DND-41 (cell line): ENCODE measurements around the gene ZBTB1.

Experiments
- EZH2 ChIP-seq: IDR thresholded peaks from 3 replicates; pipeline ENCODE4 v1.6.1; 2012; ENCODE audit warnings: borderline replicate concordance, low read depth, mild to moderate bottlenecking, moderate library complexity, low read length, inconsistent platforms; ENCODE audit not compliant: severe bottlenecking
- TF ChIP-seq, protein P1 (sequence below): IDR thresholded peaks from 2 replicates; pipeline ENCODE4 v1.5.1; 2012; ENCODE audit warnings: borderline replicate concordance, low read length, moderate library complexity, mild to moderate bottlenecking; ENCODE audit not compliant: poor library complexity, severe bottlenecking; ENCODE audit errors: extremely low read depth

DNA sequence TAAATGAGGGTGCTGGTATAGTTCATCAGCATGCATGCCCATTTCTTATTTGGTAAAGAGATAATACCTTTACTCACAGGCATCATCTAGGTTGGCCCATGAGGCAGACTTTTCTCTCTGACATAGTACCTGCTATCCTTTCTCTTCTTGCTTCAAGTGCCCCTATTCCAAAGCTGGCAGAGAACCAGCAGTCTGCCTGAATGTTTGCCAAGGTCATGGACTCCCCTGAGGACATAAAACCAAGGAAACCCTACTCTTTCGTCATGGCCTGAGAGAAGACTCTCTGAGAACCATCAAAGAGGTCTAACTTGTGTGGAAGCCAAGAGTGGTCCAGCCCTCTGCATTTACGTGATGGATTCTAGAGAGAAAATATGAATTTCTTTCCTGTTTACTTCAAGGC lies 57.1 kb downstream of the ZBTB1 start:
- TF ChIP-seq, protein P1, sequence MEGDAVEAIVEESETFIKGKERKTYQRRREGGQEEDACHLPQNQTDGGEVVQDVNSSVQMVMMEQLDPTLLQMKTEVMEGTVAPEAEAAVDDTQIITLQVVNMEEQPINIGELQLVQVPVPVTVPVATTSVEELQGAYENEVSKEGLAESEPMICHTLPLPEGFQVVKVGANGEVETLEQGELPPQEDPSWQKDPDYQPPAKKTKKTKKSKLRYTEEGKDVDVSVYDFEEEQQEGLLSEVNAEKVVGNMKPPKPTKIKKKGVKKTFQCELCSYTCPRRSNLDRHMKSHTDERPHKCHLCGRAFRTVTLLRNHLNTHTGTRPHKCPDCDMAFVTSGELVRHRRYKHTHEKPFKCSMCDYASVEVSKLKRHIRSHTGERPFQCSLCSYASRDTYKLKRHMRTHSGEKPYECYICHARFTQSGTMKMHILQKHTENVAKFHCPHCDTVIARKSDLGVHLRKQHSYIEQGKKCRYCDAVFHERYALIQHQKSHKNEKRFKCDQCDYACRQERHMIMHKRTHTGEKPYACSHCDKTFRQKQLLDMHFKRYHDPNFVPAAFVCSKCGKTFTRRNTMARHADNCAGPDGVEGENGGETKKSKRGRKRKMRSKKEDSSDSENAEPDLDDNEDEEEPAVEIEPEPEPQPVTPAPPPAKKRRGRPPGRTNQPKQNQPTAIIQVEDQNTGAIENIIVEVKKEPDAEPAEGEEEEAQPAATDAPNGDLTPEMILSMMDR: no peak
- TF ChIP-seq EZH2: no peak
